Uterus (tissue), 4 donors: ENCODE measurements around the gene OXGR1. TPM values are rescaled to one million over a fixed set of nuclear protein-coding genes. Genes with fewer than 3 reads are reported as not detected.

Source experiments
- DNase-seq, 2 donors: peaks; one replicate each; pipeline ENCODE4 v3.0.0-alpha.2; 2019 to 2020
- H3K27ac ChIP-seq, 2 donors: fragments of 200-600 bp; sonication (generic); 1 replicate in 1 of 2; 2 replicates in 1 of 2; pipeline ENCODE4 v1.5.1; 2016 to 2018
- H3K27me3 ChIP-seq, 2 donors: fragments of 200-600 bp; sonication (generic); one replicate each; pipeline ENCODE4 v1.5.1; 2018 to 2019; ENCODE audit warnings: control low read depth in 1 of 2
- H3K36me3 ChIP-seq, 2 donors: fragments of 200-600 bp; sonication (generic); one replicate each; pipeline ENCODE4 v1.5.1; 2019; ENCODE audit warnings: control low read depth in 1 of 2
- H3K4me1 ChIP-seq, 2 donors: fragments of 200-600 bp; sonication (generic); one replicate each; pipeline ENCODE4 v1.5.1; 2018 to 2019; ENCODE audit warnings: control low read depth in 1 of 2
- H3K4me3 ChIP-seq, 2 donors: fragments of 200-600 bp; sonication (generic); 1 replicate in 1 of 2; 2 replicates in 1 of 2; pipeline ENCODE4 v1.5.1; 2018 to 2019; ENCODE audit warnings: mild to moderate bottlenecking in 1 of 2
- H3K9me3 ChIP-seq, 2 donors: fragments of 200-600 bp; sonication (generic); one replicate each; pipeline ENCODE4 v1.5.1; 2019; ENCODE audit warnings: control low read depth in 1 of 2
- POLR2A ChIP-seq, 2 donors: fragments of 450-650 bp; IDR thresholded peaks; one replicate each; pipeline ENCODE4 v1.6.1; 2016; ENCODE audit warnings: antibody characterized with exemption in 2 of 2, mild to moderate bottlenecking in 1 of 2, moderate library complexity in 1 of 2
- intact Hi-C: fragments of 100-400 bp; cut with DNase I; formaldehyde crosslinking; loops from one replicate; pipeline ENCODE4 v1.15.1; 2023; ENCODE audit warnings: low total_unique reads
- total RNA-seq, 4 donors: library from RNA; depleted of rRNA in 3 of 4; stranded (reverse); fragments of >200 nt in 3 of 4; gene quantifications; one replicate each; pipeline versions ENCODE4 v1.1.0 to v1.2.4, GENCODE V29; 2014 to 2023
- TF ChIP-seq, protein P1 (sequence below), 4 experiments: fragments of 200-600 bp in 2 of 4; fragments of 450-650 bp in 2 of 4; sonication (generic) in 2 of 4; IDR thresholded peaks; one replicate each; pipeline ENCODE4 v1.5.1; 2016 to 2019; ENCODE audit warnings: antibody characterized with exemption in 4 of 4, mild to moderate bottlenecking in 2 of 4, moderate library complexity in 1 of 4
- donor health status: DM: yes; HTN: yes; CAD: no.

Gene OXGR1
- total RNA-seq, 4 donors from 2014 or later = 0.62 to 0.91 TPM; not detected in 2

- Histone ChIP-seq H3K27me3 (no peaks in the 10 kb centered on the region), H3K4me1 (no peaks in the 10 kb centered on the region), H3K36me3 (no peaks in the 10 kb centered on the region), H3K4me3 (no peak overlapping the region), H3K27ac (no peak overlapping the region), H3K9me3 (no peaks in the 10 kb centered on the region)
- intact Hi-C loops = no loop called here
- DNase-seq = no peak
- TF ChIP-seq, protein P1, sequence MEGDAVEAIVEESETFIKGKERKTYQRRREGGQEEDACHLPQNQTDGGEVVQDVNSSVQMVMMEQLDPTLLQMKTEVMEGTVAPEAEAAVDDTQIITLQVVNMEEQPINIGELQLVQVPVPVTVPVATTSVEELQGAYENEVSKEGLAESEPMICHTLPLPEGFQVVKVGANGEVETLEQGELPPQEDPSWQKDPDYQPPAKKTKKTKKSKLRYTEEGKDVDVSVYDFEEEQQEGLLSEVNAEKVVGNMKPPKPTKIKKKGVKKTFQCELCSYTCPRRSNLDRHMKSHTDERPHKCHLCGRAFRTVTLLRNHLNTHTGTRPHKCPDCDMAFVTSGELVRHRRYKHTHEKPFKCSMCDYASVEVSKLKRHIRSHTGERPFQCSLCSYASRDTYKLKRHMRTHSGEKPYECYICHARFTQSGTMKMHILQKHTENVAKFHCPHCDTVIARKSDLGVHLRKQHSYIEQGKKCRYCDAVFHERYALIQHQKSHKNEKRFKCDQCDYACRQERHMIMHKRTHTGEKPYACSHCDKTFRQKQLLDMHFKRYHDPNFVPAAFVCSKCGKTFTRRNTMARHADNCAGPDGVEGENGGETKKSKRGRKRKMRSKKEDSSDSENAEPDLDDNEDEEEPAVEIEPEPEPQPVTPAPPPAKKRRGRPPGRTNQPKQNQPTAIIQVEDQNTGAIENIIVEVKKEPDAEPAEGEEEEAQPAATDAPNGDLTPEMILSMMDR (IDR thresholded peaks at IDR 0.05) = no peak
- no peak for TF ChIP-seq POLR2A (IDR thresholded peaks at IDR 0.05)
These were observed 26.5 kb upstream of the OXGR1 start for GRCh38 chr13:97020689-97021240.

DNA sequence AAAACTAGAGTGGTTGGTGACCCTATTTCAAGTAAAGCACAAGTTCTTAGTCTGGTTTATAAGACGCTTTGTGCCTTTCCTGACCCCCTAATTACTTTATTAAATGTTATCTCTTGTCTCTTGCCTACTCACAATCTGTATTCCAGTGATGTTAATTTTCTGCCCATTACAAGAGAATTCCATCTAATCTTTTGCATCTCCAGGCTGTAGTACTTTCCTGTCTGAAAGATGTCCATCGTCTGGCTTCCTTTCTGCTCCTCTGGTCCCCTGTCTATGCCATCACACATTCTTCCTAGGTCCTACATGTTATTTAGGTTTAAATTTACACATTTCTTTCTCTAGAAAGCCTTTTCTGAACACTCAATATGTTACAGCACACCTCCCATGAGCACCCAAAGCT is 25.9 kb upstream of the OXGR1 start:
- Histone ChIP-seq H3K27me3 (no peaks in the 10 kb centered on the region), H3K4me1 (no peaks in the 10 kb centered on the region), H3K27ac (no peak overlapping the region), H3K36me3 (no peaks in the 10 kb centered on the region), H3K4me3 (no peak overlapping the region), H3K9me3 (no peaks in the 10 kb centered on the region)
- no peak for DNase-seq
- intact Hi-C loops = no loop called here
- TF ChIP-seq, protein P1 (IDR thresholded peaks at IDR 0.05) = no peak
- no peak for TF ChIP-seq POLR2A (IDR thresholded peaks at IDR 0.05)

DNA sequence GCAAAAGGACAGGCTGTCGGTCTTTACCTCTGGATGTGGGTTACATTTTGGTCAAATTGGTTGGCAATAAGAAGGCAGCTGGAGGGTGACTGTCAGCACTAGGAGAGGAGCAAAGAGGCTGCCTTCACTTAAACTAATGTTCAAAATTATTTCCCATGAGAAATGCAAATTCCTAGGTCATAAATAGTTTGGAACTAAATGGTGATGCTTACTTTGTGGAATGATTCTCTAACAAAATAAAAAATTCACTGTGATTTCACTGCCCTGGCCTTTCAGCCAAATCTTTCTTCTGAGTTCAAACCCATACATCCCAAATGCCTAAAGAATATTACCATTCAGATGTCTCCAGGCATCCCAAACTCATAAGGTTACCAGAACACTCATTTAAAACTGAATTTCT is 25.0 kb upstream of the OXGR1 start:
- intact Hi-C loops = no loop called here
- Histone ChIP-seq H3K36me3 (no peaks in the 10 kb centered on the region), H3K27me3 (no peaks in the 10 kb centered on the region), H3K4me3 (no peak overlapping the region), H3K9me3 (no peaks in the 10 kb centered on the region), H3K27ac (no peak overlapping the region), H3K4me1 (no peaks in the 10 kb centered on the region)
- no peak for TF ChIP-seq POLR2A (IDR thresholded peaks at IDR 0.05)
- TF ChIP-seq, protein P1 (IDR thresholded peaks at IDR 0.05) = no peak
- no peak for DNase-seq

DNA sequence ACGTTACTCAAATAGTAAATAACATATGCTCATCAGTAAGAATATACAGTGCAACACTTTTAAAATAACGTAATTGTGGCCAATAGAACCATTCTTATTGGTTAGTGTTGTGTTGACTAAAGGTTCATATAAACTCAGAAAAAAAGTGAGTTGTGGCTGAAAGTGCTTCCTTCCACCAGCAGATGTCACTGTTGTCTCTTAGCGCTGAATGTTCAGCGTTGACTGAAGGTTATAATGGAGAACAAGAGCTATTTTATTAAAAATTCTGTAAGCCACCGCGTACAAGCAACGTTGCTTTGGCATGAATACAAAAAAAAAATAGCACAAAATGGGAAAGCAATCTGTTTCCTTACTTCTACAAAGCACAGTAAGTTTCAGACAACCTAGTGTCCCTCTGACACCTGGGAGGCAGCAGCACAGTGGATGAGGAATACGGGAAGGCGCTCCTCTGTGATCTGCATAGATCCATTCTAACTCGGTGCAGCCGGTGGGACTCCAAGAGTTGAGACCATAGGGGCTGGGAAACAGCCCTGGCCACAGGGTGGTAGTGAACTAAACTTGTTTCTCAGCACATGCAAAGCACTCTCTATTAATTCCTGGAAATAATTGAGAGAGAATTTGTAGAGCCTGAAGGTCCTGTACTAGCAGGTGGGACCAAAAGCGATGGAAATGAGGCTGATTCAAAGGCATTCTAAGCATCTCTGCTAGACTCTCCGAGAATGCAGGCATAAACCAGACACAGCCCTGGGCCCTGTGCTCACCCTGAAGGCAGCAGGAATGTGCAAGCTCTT is 23.9 kb upstream of the OXGR1 start:
- H3K9me3 ChIP-seq = no peaks in the 10 kb centered on the region
- H3K4me3 ChIP-seq = no peak overlapping the region
- no peaks in the 10 kb centered on the region for H3K27me3 ChIP-seq
- H3K27ac ChIP-seq = no peak overlapping the region
- no peaks in the 10 kb centered on the region for H3K4me1 ChIP-seq
- TF ChIP-seq POLR2A (IDR thresholded peaks at IDR 0.05) = no peak
- TF ChIP-seq, protein P1 (IDR thresholded peaks at IDR 0.05) = peak; percentile 73 to 88 (median 78)
- intact Hi-C loops = no loop called here
- peak in 1 of 2 donors; percentile 23 for DNase-seq
- no peaks in the 10 kb centered on the region for H3K36me3 ChIP-seq

DNA sequence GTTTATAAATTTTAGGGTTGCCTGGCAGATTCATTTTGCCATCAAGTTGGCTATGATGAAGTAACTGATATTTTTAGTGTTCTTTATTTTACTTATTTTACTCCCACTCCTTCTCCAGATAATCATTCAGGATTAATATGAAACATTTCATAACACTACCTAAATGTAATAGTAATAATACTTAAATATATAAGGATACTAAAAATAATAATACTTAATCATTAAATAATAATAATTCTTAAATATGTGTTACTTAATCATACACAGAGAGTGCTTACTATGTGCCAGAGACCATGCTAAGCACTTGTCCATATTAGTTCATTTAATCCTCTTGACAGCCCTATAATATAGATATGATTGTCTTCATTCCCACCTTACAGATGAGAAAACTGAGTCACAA is 23.0 kb upstream of the OXGR1 start:
- Histone ChIP-seq H3K36me3 (no peaks in the 10 kb centered on the region), H3K4me1 (no peaks in the 10 kb centered on the region), H3K4me3 (no peak overlapping the region), H3K9me3 (no peaks in the 10 kb centered on the region), H3K27ac (no peak overlapping the region), H3K27me3 (no peaks in the 10 kb centered on the region)
- intact Hi-C loops = no loop called here
- DNase-seq = no peak
- no peak for TF ChIP-seq POLR2A (IDR thresholded peaks at IDR 0.05)
- TF ChIP-seq, protein P1 (IDR thresholded peaks at IDR 0.05) = no peak
